NCI-H2029 (cell line): ENCODE data around the gene SMAD3.
A peak's percentile ranks its signal among the peaks of the same experiment; 100 is the strongest.

Experiments
- DNase-seq: peaks from one replicate; lab custom pipeline; 2025; lab: John Stamatoyannopoulos, UW

The SMAD3 gene

GRCh38 chr15:67164401-67164791 lies 99.0 kb downstream of the SMAD3 start:
- DNase-seq, result no peak

- no peak for DNase-seq
Observed at GRCh38 chr15:67164811-67165253, 99.4 kb downstream of the SMAD3 start.

- DNase-seq, result no peak
Observed at GRCh38 chr15:67165254-67166253, 100.2 kb downstream of the SMAD3 start.

GRCh38 chr15:67166280-67167009 lies 101.0 kb downstream of the SMAD3 start:
- no peak for DNase-seq

- DNase-seq, result no peak
Observed at GRCh38 chr15:67167091-67167490, 101.7 kb downstream of the SMAD3 start.

GRCh38 chr15:67168694-67169093 lies 103.3 kb downstream of the SMAD3 start:
- no peak for DNase-seq

GRCh38 chr15:67170143-67170925 lies 104.9 kb downstream of the SMAD3 start:
- no peak for DNase-seq

- no peak for DNase-seq
Observed at GRCh38 chr15:67171471-67171870, 106.1 kb downstream of the SMAD3 start.

- no peak for DNase-seq
Observed at GRCh38 chr15:67172172-67172571, 106.8 kb downstream of the SMAD3 start.

- no peak for DNase-seq
Observed at GRCh38 chr15:67173005-67173404, 107.6 kb downstream of the SMAD3 start.

- no peak for DNase-seq
Observed at GRCh38 chr15:67173786-67174185, 108.4 kb downstream of the SMAD3 start.

GRCh38 chr15:67174446-67174845 lies 109.0 kb downstream of the SMAD3 start:
- no peak for DNase-seq

- no peak for DNase-seq
Observed at GRCh38 chr15:67174864-67175573, 109.6 kb downstream of the SMAD3 start.

- DNase-seq, result no peak
Observed at GRCh38 chr15:67175643-67176071, 110.3 kb downstream of the SMAD3 start.

- peak; percentile 68 for DNase-seq
Observed at GRCh38 chr15:67176195-67176971, 111.0 kb downstream of the SMAD3 start.

GRCh38 chr15:67177752-67178151 lies 112.3 kb downstream of the SMAD3 start:
- DNase-seq, result no peak

- DNase-seq, result no peak
Observed at GRCh38 chr15:67178569-67179210, 113.3 kb downstream of the SMAD3 start.

- no peak for DNase-seq
Observed at GRCh38 chr15:67179411-67179995, 114.1 kb downstream of the SMAD3 start.

- DNase-seq, result no peak
Observed at GRCh38 chr15:67180035-67180434, 114.6 kb downstream of the SMAD3 start.
